Lower leg skin (tissue), 3 donors: ENCODE data around the gene SLC26A2.

ENCODE experiments used
- CTCF ChIP-seq, 3 donors: fragments of 450-650 bp; IDR thresholded peaks; one replicate each; pipeline ENCODE4 v1.5.1; 2016; ENCODE audit warnings: antibody characterized with exemption in 3 of 3, mild to moderate bottlenecking in 3 of 3, moderate library complexity in 2 of 3
- POLR2A ChIP-seq, 2 donors: fragments of 450-650 bp; IDR thresholded peaks; one replicate each; pipeline ENCODE4 v1.6.1; 2016 to 2017; ENCODE audit warnings: antibody characterized with exemption in 2 of 2, mild to moderate bottlenecking in 1 of 2, moderate library complexity in 1 of 2

DNA sequence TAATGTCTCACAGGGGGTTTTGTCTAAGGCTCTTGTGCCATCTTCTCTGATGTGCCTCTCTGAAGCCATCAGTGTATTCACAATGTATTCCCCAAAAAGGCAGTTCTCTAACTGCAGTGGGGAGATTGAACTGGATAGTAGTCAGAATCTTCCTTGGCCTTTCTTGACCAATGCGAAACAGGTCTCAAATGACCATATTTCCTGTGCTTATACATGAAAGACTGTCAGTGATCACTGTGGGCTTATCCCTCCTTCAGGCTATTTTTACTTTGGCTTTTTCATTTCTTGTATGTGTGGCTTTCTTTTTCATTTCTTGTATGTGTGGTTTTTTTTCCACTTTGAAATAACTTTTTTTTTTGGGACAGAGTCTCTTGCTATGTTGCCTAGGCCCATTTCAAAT, 59.7 kb downstream of the SLC26A2 start:
- TF ChIP-seq POLR2A (IDR thresholded peaks at IDR 0.05) (no peak), CTCF (IDR thresholded peaks at IDR 0.05) (no peak)
